HG03060 (cell line): ENCODE data around the gene EXOC2.
"Not testable (repeated sequence)": the region's sequence is repeated elsewhere in the genome, so short reads cannot be mapped to it uniquely, and the experiment has no call there.

ENCODE experiments used
- ATAC-seq: cut with Tn5 transposase; IDR thresholded peaks from one replicate; pipeline ENCODE4 v1.9.1; 2021; ENCODE audit warnings: low read depth, moderate number of reproducible peaks; ENCODE audit not compliant: unreplicated experiment

The EXOC2 gene

DNA sequence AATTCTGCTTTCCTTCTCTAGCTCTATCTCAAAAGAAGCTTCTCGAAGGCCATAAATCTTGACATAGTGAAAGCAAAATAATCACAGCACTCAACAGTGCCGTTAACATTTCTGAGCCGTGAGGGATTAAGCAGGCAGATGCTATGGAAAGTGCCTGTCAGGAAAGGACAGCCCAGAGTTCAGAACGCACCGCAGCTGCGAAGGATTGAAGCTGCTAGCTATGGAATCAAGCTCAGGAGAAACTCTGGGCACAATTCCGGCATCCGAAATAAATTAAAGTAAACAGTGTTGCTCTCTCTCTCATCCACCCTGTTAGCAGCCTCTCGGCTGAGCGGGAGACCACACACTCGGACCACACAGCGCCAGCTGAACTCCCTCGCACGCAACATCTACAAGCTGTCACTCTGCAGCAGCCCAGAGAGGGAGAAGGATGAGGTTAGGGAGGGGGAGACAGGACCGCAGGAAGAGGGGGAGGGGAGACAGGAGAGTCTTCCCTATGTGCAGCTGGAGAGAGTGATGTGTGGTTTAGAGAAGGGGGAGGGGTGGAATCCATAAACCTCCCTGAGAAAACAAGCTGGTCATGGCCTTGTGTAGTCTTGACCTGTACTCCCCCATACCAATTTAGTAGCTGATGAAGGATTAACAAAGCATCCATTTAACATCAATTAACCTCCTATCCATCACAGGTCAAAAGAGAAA lies 9.0 kb downstream of the EXOC2 start:
- no peak for ATAC-seq

DNA sequence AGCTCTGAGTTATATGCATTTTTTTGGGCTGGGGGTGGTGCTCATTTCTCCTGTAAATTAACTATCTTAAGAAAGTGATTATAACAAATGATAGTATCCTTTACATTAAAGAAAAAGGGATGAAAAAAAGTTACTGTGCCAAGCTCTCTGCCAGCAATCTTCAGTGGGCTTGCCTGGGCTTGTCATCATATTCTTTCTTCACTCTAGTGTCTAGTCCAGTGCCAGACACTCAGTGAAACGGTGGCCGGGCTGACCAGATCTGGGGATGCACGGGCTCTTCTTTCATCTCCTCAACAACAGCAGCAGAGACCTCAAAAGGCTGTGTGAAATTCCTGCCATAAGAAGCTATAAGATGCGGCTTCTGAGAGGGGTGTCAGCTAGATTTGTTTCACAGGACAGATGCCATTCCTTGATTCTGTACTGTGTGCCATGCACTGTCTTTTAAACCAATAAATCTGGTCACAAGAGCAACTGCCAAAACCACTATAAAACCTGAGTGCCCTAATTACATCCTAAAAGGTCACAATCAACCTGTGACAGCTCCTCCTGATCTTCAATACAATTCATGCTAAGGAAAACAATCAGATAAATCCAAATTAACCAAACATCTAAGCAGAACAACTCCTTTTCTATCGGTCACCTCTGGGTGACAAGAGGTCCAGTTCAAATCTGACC lies 12.1 kb downstream of the EXOC2 start:
- no peak for ATAC-seq

DNA sequence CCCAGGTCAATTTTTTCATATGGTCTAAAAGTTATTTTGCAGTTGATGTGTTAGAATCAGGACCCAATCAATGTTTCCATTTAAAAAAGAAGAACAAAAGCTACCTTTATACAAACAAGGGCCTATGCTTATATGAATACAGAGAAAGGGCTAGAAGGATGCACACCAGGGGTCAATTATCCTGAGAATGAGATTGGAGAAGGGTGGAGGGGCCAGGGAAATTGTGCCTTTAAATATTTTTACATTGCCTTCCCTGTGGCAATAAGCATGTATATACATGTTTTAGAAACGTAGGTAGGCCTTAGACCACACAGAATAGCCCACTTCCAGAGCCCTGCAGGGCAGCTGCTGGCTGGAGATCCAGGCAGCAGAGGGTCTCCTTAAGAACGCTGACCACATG lies 12.7 kb downstream of the EXOC2 start:
- no peak for ATAC-seq

DNA sequence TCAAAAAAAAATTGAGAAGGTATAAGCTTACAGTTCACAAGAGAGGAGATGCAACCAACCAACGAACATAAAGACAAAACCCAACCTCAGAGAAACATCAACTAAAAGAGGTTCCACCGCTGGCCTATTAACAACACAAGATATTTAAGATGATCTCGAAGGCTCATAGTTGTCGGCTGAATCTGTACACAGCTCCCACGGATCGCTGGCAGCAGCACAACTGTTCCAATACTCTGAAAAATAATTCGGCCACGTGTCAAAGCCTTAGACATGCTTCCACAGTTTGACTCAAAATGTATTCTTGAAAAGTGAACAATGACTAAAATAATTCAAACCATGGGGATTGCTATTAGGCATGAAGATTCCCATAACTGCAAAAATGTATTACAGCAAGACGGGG lies 13.7 kb downstream of the EXOC2 start:
- ATAC-seq = no peak

DNA sequence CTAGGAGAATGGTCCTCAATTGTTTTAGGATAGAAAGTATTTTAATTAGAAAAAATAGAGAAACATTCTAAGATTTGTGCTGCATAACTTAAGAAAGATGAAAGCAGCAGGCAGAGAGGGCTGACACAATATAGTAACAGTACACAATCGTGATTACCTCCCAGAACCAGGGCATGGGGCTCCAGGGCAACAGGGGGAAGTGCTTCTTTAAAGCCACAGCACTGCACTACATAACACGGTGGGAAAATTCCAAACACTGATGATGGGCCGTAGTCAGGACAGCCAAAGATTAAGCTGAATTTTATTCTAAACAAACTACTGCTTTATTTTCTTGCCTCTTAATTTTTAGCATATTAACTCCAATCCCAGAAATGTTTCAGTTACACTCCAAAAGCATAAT lies 14.4 kb downstream of the EXOC2 start:
- ATAC-seq = no peak

DNA sequence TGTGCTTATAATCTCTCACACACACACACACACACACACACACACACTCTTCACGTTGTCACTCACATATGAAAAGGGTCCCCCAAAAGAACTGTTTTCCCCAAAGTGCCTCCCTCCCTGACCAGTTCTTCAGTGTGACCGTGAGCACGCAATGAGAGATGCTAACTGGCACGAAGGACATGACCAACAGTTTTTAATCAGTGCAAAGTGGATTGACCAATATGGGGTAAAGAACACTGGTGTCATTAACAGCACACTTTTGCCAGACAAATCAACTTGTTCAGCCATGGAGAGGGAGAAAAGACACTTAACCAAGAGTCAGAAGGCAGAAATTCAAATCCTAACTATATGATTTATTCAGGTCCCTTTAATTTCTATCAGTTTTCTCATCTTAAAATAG lies 15.0 kb downstream of the EXOC2 start:
- ATAC-seq = no peak

DNA sequence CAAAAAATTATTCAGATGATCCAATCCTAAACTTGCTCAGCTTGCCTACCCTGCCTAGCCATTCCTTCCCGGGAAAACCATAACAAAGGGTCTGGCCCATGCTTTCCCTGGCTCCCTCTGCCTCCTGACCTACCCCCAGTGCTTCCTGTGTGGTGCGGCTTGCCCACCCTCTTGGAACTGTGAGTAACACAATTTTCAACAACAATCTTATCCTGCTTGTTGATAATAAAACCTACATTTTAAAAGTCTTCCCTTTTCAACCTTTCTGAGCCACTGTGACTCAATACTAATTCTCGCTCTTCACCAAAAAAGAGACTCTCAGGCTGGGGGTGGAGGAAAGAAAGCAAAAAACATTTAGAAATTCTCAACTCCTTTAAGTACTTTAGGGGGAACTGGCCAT lies 18.0 kb downstream of the EXOC2 start:
- no peak for ATAC-seq

DNA sequence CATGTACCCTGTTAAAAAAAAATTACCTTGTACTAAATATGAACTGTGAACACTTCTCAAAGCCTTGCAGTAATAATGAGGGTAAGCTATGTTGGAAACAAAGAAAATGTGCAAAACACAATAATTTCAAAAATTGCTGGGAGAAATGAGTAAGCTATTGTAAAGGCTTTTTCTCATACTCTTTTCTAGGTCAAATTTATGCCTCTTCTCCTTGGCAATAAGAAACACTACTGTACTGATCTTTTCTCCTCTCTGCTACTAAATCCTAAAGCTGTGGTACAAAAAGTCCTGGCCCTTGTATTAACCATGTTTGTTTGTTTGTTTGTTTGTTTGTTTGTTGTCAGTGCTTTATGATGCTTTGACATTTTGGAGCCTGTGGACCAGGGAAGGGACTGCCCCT lies 18.5 kb downstream of the EXOC2 start:
- ATAC-seq = no peak

DNA sequence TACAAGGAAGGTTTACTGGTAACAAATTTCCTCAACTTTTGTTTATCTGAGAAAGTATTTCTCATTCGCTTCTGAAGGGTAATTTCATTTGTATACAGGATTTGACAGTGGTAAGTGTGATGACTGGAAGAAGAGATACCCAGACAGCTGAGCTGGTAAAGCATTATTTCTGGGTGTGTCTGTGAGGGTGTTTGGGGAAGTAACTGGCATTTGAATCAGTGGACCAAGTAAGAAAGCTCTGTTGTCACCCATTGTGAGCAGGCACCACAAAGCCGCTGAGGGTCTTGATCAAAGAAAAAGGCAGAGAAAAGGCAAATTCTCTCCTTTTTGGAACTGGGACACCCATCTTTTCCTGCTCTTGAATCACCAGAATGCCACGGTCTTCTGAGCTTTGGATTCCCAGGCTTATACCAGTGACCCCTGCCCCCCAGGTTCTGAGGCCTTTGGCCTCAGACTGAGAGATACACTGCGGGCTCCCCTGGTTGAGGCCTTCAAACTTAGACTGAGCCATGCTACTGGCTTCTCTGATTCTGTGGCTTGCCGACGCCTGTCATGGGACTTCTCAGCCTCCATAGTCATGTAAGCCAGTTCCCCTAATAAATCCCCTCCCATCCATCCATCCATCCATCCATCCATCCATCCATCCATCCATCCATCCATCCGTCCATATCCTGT lies 25.5 kb downstream of the EXOC2 start:
- no peak for ATAC-seq

DNA sequence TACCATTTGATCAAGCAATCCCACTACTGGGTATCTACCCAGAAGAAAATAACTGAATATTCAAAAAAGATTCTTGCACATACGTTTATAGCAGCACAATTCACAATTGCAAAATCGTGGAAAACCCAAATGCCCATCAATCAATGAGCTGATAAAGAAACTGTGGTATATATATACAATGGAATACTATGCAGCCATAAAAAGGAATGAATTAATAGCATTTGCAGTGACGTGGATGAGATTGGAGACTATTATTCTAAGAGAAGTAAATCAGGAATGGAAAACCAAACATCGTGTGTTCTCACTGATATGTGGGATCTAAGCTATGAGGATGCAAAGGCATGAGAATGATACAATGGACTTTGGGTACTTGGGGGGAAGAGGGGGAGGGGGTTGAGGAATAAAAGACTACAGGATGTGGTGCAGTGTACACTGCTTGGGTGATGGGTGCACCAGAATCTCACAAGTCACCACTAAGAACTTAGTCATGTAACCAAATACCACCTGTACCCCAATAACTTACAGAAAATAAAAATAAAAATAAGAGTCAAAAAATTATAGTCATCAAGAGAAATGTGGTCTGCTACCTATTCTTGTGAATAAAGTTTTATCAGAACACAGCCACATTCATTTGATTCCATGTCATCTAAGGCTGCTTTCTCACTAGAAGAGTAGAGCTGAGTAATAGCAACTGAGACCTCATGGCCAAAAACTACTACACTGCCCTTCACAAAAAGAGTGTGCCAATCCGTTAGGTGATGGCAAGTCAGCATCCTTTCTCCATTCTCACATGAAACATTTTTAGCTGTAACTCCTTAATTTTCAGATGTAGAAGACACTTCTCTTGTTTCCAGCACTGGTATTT lies 27.3 kb downstream of the EXOC2 start:
- ATAC-seq = no peak

DNA sequence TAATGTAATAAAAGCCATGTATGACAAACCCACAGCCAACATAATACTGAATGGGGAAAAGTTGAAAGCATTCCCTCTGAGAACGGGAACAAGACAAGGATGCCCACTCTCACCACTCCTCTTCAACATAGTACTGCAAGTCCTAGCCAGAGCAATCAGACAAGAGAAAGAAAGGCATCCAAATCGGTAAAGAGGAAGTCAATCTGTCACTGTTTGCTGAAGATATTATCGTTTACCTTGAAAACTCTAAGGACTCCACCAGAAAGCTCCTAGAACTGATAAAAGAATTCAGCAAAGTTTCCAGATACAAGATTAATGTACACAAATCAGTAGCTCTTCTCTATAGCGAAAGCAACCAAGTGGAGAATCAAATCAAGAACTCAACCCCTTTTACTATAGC lies 29.2 kb downstream of the EXOC2 start:
- not testable (repeated sequence) for ATAC-seq

DNA sequence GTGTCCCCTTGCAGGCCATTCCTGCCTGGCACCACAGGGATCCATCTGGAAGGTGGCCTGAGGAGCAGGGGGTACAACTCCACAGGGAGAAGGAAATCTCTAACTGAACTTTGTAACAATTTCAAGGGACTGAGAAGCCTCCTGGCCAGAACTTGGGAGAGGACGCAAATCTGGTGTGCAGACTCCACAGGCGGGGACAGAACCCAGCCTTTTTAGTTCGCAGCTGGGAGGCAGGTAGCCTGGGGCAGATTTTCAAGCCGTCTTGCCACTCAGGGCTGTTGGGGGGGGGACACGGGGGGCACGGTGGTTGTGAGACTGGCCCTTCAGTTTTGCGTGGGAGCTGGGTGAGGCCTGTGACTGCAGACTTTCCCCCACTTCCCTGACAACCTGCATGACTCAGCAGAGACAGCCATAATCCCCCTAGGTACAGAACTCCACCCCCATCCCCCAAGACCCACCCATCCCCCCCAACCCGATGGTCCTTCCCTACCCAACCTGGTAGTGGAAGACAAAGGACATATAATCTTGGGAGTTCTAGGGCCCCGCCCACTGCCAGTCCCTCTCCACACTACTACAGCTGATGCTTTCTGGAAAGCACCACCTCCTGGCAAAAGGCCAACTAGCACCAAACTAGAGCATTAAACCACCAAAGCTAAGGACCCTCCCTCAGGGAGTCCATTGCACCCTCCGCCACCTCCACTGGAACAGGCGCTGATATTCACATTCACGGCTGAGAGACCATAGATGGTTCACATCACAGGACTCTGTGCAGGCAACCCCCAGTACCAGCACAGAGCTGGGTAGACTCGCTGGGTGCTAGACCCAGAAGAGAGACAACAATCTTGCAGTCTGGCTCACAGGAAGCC lies 33.0 kb downstream of the EXOC2 start:
- ATAC-seq = no peak

DNA sequence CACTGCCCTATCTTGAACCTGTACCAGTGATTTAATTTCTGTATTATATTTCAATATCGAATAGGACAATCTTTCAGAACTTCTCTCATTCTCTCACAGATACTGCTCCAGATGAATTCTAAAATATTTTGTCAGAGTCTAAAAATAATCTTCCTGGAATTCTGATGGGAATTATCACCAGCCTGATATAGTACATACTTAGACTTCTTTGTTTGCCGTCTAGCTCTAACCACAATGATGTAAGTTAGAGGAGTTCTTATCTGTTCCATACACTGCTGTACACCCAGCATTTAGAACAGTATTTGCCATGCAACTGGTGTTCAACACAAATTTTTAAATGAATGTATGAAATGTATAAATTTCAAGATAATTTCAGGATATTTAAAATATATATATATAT lies 34.7 kb downstream of the EXOC2 start:
- no peak for ATAC-seq

DNA sequence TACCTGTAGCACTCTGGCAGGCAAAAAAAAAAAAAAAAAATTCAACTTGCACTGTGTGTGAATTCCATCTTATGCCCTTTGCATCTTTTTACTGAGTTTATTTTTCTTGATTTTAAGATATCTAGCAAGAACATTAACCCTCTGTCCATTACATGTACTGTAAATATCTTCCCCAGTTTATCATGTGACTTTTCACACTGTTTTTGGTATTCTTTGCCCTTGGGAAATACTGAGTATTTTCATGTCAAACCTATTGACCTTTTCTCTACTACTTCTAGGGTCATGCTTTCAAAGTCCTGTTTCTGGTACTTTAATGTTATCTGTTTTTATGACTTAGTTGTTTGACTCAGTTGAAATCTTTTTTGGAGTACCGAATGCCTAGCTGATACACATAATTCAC lies 35.2 kb downstream of the EXOC2 start:
- no peak for ATAC-seq

DNA sequence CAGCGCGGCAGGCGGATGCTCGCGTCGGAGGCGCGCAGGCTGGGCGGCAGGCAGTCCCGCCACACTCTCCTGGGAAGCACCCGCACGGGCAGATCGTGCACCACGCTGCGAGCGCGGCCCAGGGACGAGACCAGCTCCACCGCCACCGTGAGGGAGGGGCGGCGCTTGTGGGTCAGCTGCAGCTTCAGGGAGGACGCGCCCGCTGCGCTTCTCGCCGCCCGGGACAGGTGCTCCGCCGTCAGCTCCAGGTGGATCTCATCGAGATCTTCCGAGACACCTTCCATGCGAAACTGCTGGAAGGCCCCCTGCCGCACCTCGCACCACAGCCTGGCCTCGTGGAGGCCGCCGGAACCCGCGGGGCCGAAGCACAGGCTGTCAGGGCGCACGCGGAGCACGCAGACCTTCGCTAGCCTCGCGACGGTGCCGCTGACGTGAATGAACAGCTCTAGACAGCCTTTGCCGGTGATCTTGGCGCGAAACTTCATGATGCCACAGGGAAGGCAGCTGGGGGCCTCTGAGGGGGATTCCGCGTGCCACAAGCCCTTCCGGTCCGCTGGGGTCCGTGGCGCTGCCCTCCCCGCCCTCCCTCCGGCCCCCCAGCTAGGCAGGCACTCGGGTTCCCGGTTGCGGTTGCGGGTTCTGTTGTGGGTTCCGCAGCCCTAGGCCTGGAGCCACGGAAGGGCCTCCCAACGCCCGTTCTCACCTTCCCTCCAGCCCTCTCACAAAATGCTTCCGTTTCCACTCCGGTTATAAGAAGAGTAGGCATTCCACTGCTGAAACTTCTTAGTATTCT lies 36.3 kb downstream of the EXOC2 start, which contains the start of gene HUS1B:
Gene HUS1B, minus strand, starts transcription at position 641 of the 793 bp plus-strand sequence. Its CDS starts 156 bp downstream, at position 485.
- ATAC-seq = no peak

DNA sequence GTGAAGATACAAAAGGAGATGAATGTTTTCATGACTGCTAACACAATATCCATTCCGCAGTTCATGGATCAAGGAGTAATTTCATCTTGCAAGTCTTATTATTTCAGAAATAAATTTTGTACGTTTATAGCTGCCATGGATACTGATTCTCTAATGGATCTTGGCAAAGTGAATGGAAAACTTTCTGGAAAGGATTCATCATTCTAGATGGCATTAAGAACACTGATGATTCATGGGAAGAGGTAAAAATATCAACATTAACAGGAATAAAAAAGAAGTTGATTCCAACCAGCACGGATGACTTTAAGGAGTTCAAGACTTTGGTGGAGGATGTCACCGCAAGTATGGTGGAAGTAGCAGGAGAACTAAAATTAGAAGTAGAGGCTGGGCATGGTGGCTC lies 38.8 kb downstream of the EXOC2 start:
- no peak for ATAC-seq

DNA sequence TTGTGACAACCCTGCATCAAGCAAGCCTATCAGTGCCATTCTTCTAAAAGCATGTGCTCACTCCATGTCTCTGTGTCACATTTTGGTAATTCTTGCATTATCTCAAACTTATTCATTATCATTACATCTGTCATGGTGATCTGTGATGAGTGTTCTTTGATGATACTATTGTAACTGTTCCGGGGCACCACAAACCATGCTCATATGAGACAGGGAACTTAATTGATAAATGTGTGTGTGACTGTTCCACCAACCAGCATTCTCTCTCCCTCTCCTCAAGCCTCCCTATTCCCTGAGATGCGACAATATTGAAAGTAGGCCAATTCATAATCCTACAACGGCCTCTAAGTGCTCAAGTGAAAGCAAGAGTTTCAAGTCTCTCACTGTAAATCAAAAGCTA lies 40.1 kb downstream of the EXOC2 start:
- ATAC-seq = no peak

DNA sequence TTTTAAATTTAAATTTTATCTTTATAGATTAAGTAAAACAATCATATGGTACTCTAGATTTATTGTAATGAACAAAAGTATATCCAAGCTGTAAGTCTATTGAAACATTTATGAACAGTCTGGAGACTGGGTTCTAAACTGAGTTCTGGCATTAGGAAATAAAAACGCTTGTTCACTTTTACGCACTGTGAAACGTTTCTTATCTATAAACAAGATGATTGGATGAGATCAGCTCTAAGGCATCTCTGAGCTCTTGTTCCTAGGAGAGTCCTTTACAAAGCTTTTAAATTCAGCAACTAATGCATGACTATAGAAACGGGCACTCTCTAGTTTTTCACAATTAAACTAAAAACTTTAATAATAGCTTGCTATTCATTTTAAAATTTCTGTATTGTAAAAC lies 42.8 kb downstream of the EXOC2 start:
- ATAC-seq = no peak

DNA sequence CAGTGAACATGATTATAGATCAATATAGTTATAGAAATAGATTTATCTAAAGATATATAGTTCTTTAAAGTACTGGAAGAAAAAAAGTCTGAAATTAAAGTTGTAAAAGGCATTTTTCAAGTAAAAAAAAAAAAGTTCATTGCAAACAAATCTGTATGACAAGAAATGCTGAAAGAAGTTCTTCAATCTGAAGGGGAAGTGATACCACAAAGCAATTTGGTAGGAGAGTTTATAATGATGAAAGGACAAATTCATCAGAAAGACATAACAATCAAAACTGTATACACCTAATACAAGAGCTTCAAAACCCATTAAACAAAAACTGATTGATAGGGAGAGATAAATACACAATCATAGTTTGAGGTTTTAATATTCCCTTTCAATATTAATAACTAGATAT lies 50.1 kb downstream of the EXOC2 start:
- no peak for ATAC-seq
